ENCODE measurements around the gene PLPPR3. TPM values are rescaled to one million over a fixed set of nuclear protein-coding genes. Genes with fewer than 3 reads are reported as not detected.
A peak's percentile ranks its signal among the peaks of the same experiment; 100 is the strongest.

PLPPR3 gene
- total and polyA plus RNA-seq, 2 donors (not counting 1 experiment from before 2014, with no cell fraction given): 0.19 to 2.5 TPM

- Histone ChIP-seq H3K4me3 (replicated peaks in 1 of 4; ENCODE audit: control extremely low read depth in 1 of 4, insufficient read depth in 1 of 4, low read depth in 3 of 4, low read length in 4 of 4) (peak overlapping the region in 2 of 4 experiments; percentile 57 to 65), H3K27me3 (ENCODE audit: control insufficient read depth, insufficient read depth, low read length) (no peaks in the 10 kb centered on the region), H3K27ac (ENCODE audit: insufficient read depth, low read length) (no peak overlapping the region), H2AFZ (ENCODE audit: low read length) (no peak overlapping the region), H4K20me1 (ENCODE audit: control insufficient read depth, extremely low read depth, insufficient read depth, low read length) (peaks cover 5% of the 10 kb centered on the region), H3K4me2 (ENCODE audit: extremely low read depth, insufficient read depth, low read length) (peak overlapping the region; percentile 77), H3K79me2 (ENCODE audit: control insufficient read depth, insufficient read depth, low read length) (peaks cover 31% of the 10 kb centered on the region), H3K4me1 (ENCODE audit: control insufficient read depth, extremely low read depth, insufficient read depth, low read length) (peaks cover 15% of the 10 kb centered on the region), H3K9me3 (ENCODE audit: control insufficient read depth, insufficient read depth, low read depth, low read length) (no peaks in the 10 kb centered on the region), H3K9ac (ENCODE audit: insufficient read depth, low read length) (no peak overlapping the region), H3K36me3 (ENCODE audit: control insufficient read depth, insufficient read depth, low read length) (peaks cover 8% of the 10 kb centered on the region)
- TF ChIP-seq CTCF (conservative IDR thresholded peaks at IDR 0.05 in 1 of 2, IDR thresholded peaks at IDR 0.05 in 1 of 2; ENCODE audit: low read depth in 1 of 2, low read length in 2 of 2): no peak
- TF ChIP-seq EZH2 (IDR thresholded peaks at IDR 0.05; ENCODE audit: low read length, missing control alignments): no peak
- no peak for DNase-seq (ENCODE audit: low read depth in 2 of 2)
Measured at GRCh38 chr19:795691-796581, 25.8 kb downstream of the PLPPR3 start.

- Histone ChIP-seq H3K9ac (ENCODE audit: insufficient read depth, low read length) (no peak overlapping the region), H3K4me2 (ENCODE audit: extremely low read depth, insufficient read depth, low read length) (no peak overlapping the region), H3K36me3 (ENCODE audit: control insufficient read depth, insufficient read depth, low read length) (peaks cover 4% of the 10 kb centered on the region), H4K20me1 (ENCODE audit: control insufficient read depth, extremely low read depth, insufficient read depth, low read length) (peaks cover 5% of the 10 kb centered on the region), H3K27ac (ENCODE audit: insufficient read depth, low read length) (no peak overlapping the region), H3K4me3 (replicated peaks in 1 of 4; ENCODE audit: control extremely low read depth in 1 of 4, insufficient read depth in 1 of 4, low read depth in 3 of 4, low read length in 4 of 4) (no peak overlapping the region), H3K9me3 (ENCODE audit: control insufficient read depth, insufficient read depth, low read depth, low read length) (no peaks in the 10 kb centered on the region), H3K4me1 (ENCODE audit: control insufficient read depth, extremely low read depth, insufficient read depth, low read length) (peaks cover 7% of the 10 kb centered on the region), H2AFZ (ENCODE audit: low read length) (no peak overlapping the region), H3K79me2 (ENCODE audit: control insufficient read depth, insufficient read depth, low read length) (peaks cover 23% of the 10 kb centered on the region), H3K27me3 (ENCODE audit: control insufficient read depth, insufficient read depth, low read length) (no peaks in the 10 kb centered on the region)
- TF ChIP-seq EZH2 (IDR thresholded peaks at IDR 0.05; ENCODE audit: low read length, missing control alignments) (no peak), CTCF (conservative IDR thresholded peaks at IDR 0.05 in 1 of 2, IDR thresholded peaks at IDR 0.05 in 1 of 2; ENCODE audit: low read depth in 1 of 2, low read length in 2 of 2) (no peak)
- no peak for DNase-seq (ENCODE audit: low read depth in 2 of 2)
Measured at GRCh38 chr19:795073-795611, 26.6 kb downstream of the PLPPR3 start.

- Histone ChIP-seq H3K4me2 (ENCODE audit: extremely low read depth, insufficient read depth, low read length) (no peak overlapping the region), H3K4me3 (replicated peaks in 1 of 4; ENCODE audit: control extremely low read depth in 1 of 4, insufficient read depth in 1 of 4, low read depth in 3 of 4, low read length in 4 of 4) (no peak overlapping the region), H3K79me2 (ENCODE audit: control insufficient read depth, insufficient read depth, low read length) (peaks cover 10% of the 10 kb centered on the region), H2AFZ (ENCODE audit: low read length) (no peak overlapping the region), H3K4me1 (ENCODE audit: control insufficient read depth, extremely low read depth, insufficient read depth, low read length) (peaks cover 10% of the 10 kb centered on the region), H3K9me3 (ENCODE audit: control insufficient read depth, insufficient read depth, low read depth, low read length) (no peaks in the 10 kb centered on the region), H3K27ac (ENCODE audit: insufficient read depth, low read length) (no peak overlapping the region), H3K9ac (ENCODE audit: insufficient read depth, low read length) (no peak overlapping the region), H3K27me3 (ENCODE audit: control insufficient read depth, insufficient read depth, low read length) (no peaks in the 10 kb centered on the region), H4K20me1 (ENCODE audit: control insufficient read depth, extremely low read depth, insufficient read depth, low read length) (peaks cover 3% of the 10 kb centered on the region), H3K36me3 (ENCODE audit: control insufficient read depth, insufficient read depth, low read length) (peaks cover 3% of the 10 kb centered on the region)
- DNase-seq (ENCODE audit: low read depth in 2 of 2): no peak
- TF ChIP-seq CTCF (conservative IDR thresholded peaks at IDR 0.05 in 1 of 2, IDR thresholded peaks at IDR 0.05 in 1 of 2; ENCODE audit: low read depth in 1 of 2, low read length in 2 of 2) (no peak), EZH2 (IDR thresholded peaks at IDR 0.05; ENCODE audit: low read length, missing control alignments) (no peak)
Measured at GRCh38 chr19:793806-794205, 27.9 kb downstream of the PLPPR3 start.
